ENCODE measurements around the gene CSGALNACT2.

Gene CSGALNACT2

DNA sequence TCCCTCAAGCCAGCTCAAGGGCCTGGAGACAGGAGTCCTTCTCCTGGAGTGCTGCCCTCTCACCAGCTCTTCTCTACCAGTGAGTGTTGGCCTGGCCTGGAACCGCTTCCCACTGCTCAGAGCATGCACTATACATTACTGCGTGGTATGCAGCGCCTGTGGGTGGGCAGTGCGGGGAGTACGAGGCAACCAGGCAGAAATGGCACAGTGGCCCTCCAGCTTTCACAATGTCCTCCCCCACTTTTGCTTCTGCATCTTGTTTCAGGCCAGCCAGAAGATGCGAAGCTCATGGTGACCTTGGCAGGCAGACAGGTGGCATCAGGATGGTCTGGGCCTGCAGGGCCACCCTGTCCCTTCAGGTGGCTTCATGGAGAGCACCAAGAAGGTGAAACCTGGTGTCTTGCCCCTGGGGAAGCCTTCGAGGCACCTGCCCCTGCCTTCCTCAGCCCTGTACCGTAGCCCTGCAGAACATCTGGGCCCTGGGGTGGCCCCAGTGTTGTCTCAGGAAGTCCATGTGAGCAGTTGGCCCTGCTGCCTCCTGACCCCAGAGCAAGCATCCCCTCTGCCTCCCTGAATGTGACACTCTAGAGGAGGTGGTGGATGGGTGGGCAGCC is 92.8 kb downstream of the CSGALNACT2 start:
- no peak for DNase-seq

DNA sequence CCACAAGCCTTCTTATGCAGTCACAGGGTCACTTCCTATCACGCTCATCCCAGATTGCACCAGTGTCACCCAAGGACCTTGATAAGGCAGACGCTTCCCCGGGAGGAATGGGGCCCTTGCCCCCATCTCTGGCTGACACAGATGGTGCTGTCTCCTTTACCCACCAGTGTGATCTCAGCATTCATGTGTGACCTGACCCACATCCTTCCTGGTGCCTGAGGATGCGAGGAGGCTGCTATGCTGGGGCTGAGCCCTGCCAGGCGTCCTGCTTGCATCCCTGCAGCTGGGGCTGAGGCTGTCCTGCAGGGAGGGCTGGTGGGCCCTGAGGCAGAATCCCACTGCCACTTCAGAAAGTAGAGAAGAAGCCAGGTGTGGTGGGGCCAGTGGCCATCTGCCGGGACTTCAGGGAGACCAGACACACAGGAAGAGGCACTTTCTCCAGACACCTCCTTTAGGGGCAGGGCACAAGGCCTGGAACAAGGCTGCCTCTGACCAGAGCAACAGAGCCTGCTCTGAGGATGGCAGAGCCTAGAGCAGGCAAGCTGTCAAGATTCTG is 93.4 kb downstream of the CSGALNACT2 start:
- no peak for DNase-seq

DNA sequence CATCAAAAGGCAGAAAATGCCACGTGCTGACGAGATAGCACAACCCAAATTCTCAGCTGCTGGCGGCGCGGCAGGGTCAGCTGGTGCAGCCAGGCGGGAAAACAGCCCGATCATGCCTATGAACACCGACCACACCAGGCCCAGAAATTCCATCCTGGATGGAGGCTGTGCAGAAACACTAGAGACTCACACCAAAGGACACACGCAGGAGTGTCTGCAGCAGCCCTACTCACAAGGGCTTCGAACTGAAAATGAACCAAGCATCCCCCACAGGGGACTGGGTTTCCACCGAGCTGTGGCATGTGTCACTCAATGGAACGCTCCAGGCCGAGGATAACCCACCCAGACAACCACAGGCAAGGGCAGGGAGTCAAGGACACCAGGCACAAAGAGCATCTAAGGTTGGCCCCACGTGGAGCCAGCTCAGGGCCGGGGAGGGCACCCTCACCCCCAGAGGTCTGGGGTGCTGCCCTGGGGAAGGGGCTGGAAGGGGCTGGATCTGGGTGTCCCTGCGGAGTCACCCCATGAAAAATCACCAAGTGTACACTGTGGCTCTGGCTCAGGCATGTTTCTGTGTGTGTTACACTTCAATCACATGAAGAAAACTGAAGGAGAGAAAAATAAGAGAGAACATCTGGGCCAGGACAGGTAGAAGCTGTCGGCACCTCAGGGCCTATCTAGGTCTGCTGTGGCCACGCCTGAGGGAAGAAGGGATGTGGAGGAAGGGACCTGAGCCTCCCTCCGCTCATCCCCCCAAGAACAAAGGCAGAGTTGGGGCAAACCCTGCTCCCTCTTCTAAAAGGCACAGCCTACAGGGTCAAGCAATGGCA is 95.6 kb downstream of the CSGALNACT2 start:
- no peak for DNase-seq

DNA sequence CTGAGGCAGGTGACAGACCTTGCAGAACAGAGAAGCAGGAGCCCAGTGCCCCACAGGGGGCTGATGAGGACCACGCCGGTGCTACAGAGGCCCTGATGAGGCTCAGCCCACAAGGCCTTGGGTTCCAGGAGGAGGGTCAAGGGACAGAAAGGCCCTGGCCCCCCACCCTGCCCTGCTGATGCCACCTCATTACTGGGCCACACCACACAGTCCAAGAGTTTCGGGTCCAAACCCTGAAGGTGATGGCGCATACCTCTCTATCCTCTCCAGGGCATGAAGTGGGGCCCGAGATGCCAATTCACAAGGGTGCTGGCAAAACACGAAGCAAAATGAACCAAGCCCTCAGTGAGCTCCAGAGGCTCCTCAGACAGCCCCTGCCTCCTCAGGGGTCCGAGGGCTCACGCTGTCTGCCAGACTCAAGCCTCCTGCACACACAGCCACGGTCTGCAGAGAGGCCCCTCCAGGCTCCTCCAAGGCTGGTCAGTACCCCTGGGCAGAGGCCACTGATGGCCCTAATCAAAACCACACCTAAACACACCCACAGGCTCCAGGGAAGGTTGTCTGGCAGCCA is 96.3 kb downstream of the CSGALNACT2 start:
- no peak for DNase-seq

Data from suppressor macrophage treated with lipopolysaccharide for 4 hours (primary cell).